ENCODE data around the gene AWAT2. TPM values are rescaled to one million over a fixed set of nuclear protein-coding genes. Genes with fewer than 3 reads are reported as not detected.

AWAT2 gene
- total RNA-seq, 1 donor: not detected

DNA sequence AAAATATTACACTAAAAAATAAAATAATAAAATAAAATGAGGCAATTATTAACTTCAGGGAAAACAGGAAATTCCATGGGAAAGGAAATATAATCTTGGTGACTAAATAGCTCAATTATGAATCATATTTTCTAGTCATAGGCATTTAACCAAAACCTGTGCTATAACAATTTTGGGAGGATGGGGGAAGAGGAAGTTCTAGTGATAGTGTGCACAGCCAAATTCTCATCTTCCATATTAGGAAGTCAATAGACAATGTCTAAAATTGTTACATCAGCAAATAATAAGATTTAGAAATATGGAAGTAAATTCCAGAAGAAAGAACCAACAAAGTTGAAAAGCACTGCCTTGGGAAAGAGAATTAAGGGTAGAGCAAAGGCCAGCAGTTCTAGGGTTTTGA lies 2.8 kb downstream of the AWAT2 start:
- H3K4me3 ChIP-seq (ENCODE audit: insufficient read depth, low read length): no peak overlapping the region
- no peaks in the 10 kb centered on the region for H3K27me3 ChIP-seq (ENCODE audit: insufficient read depth, low read length)
- TF ChIP-seq, protein P1, sequence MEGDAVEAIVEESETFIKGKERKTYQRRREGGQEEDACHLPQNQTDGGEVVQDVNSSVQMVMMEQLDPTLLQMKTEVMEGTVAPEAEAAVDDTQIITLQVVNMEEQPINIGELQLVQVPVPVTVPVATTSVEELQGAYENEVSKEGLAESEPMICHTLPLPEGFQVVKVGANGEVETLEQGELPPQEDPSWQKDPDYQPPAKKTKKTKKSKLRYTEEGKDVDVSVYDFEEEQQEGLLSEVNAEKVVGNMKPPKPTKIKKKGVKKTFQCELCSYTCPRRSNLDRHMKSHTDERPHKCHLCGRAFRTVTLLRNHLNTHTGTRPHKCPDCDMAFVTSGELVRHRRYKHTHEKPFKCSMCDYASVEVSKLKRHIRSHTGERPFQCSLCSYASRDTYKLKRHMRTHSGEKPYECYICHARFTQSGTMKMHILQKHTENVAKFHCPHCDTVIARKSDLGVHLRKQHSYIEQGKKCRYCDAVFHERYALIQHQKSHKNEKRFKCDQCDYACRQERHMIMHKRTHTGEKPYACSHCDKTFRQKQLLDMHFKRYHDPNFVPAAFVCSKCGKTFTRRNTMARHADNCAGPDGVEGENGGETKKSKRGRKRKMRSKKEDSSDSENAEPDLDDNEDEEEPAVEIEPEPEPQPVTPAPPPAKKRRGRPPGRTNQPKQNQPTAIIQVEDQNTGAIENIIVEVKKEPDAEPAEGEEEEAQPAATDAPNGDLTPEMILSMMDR (IDR thresholded peaks at IDR 0.05; ENCODE audit: extremely low read depth, low read depth, low read length): no peak
- H3K36me3 ChIP-seq (ENCODE audit: insufficient read depth, low read length): no peaks in the 10 kb centered on the region
- H4K20me1 ChIP-seq (ENCODE audit: insufficient read depth, low read length): no peaks in the 10 kb centered on the region
- no peaks in the 10 kb centered on the region for H3K4me1 ChIP-seq (ENCODE audit: insufficient read depth, low read length)
- H3K27ac ChIP-seq (ENCODE audit: low read depth, low read length): no peak overlapping the region
- DNase-seq (ENCODE audit: insufficient read length, low spot score, missing footprints): no peak
- H3K9me3 ChIP-seq (ENCODE audit: low read depth, low read length): no peaks in the 10 kb centered on the region
- no peaks in the 10 kb centered on the region for H3K79me2 ChIP-seq (ENCODE audit: insufficient read depth, low read length)
- H3K4me2 ChIP-seq (ENCODE audit: insufficient read depth, low read length): no peak overlapping the region
- H2AFZ ChIP-seq (ENCODE audit: low read length): peak overlapping the region; percentile 8

DNA sequence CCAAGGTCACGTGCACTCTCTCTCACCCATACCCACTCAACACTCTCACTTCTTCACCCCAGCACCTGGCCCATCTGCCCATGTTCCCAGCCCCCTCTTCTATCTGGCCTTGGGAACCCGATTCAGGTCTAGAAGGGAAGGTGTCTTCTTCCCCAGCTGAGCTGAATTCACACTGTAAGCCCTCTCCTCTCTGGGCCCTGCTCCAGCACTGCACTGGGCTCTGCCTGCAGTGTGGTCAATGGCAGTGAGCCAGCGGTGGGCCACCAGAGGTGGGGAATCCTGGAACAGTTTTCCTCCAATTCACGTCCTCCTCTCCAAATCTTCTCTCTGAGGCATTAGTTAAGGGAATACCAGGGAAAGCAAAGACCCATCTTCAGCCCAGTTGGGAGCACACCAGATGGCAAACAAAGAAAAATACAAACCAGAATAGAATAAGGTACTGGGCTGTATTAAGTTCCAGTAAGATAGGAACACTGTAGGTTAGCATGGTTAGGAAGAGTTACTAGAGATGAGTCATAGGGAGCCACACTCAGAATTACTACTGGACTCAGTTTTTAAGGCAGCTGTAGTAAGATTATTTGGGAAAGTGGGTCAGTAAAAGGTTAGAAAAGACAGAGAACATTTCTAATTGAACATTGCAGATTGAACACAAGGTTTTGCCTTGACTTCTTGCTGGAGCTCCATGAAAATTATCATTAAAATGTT lies 5.0 kb downstream of the AWAT2 start:
- DNase-seq (ENCODE audit: insufficient read length, low spot score, missing footprints): no peak
- H4K20me1 ChIP-seq (ENCODE audit: insufficient read depth, low read length): no peaks in the 10 kb centered on the region
- H3K27me3 ChIP-seq (ENCODE audit: insufficient read depth, low read length): no peaks in the 10 kb centered on the region
- TF ChIP-seq, protein P1 (IDR thresholded peaks at IDR 0.05; ENCODE audit: extremely low read depth, low read depth, low read length): no peak
- H3K79me2 ChIP-seq (ENCODE audit: insufficient read depth, low read length): no peaks in the 10 kb centered on the region
- no peaks in the 10 kb centered on the region for H3K9me3 ChIP-seq (ENCODE audit: low read depth, low read length)
- no peaks in the 10 kb centered on the region for H3K4me1 ChIP-seq (ENCODE audit: insufficient read depth, low read length)
- H3K36me3 ChIP-seq (ENCODE audit: insufficient read depth, low read length): no peaks in the 10 kb centered on the region
- no peak overlapping the region for H3K4me3 ChIP-seq (ENCODE audit: insufficient read depth, low read length)
- H2AFZ ChIP-seq (ENCODE audit: low read length): no peak overlapping the region
- H3K27ac ChIP-seq (ENCODE audit: low read depth, low read length): no peak overlapping the region
- H3K4me2 ChIP-seq (ENCODE audit: insufficient read depth, low read length): no peak overlapping the region

DNA sequence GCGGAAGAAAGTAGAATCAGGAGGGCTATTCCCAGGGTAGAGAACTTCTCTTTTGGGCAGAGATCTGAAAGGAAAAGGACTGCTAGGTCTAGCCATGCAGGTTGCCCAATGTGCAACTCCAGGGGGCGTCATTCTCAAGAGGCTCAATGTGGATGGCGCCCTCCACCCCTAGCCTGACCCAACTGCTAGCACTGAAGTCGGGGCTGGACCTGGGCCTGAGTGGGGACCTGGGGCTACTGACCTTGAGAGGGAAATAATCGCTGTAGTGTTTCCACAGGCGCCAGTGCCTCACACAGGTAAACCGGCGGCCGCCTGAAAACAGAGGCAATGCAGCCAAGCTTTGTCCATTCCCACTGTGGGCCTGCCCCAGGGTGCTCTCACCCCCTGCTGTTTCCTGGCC lies 6.1 kb downstream of the AWAT2 start:
- H3K4me2 ChIP-seq (ENCODE audit: insufficient read depth, low read length): no peak overlapping the region
- no peaks in the 10 kb centered on the region for H3K79me2 ChIP-seq (ENCODE audit: insufficient read depth, low read length)
- H3K9me3 ChIP-seq (ENCODE audit: low read depth, low read length): no peaks in the 10 kb centered on the region
- H4K20me1 ChIP-seq (ENCODE audit: insufficient read depth, low read length): no peaks in the 10 kb centered on the region
- no peaks in the 10 kb centered on the region for H3K27me3 ChIP-seq (ENCODE audit: insufficient read depth, low read length)
- no peak overlapping the region for H2AFZ ChIP-seq (ENCODE audit: low read length)
- H3K36me3 ChIP-seq (ENCODE audit: insufficient read depth, low read length): no peaks in the 10 kb centered on the region
- H3K27ac ChIP-seq (ENCODE audit: low read depth, low read length): no peak overlapping the region
- no peak for DNase-seq (ENCODE audit: insufficient read length, low spot score, missing footprints)
- H3K4me1 ChIP-seq (ENCODE audit: insufficient read depth, low read length): no peaks in the 10 kb centered on the region
- TF ChIP-seq, protein P1 (IDR thresholded peaks at IDR 0.05; ENCODE audit: extremely low read depth, low read depth, low read length): no peak
- no peak overlapping the region for H3K4me3 ChIP-seq (ENCODE audit: insufficient read depth, low read length)

DNA sequence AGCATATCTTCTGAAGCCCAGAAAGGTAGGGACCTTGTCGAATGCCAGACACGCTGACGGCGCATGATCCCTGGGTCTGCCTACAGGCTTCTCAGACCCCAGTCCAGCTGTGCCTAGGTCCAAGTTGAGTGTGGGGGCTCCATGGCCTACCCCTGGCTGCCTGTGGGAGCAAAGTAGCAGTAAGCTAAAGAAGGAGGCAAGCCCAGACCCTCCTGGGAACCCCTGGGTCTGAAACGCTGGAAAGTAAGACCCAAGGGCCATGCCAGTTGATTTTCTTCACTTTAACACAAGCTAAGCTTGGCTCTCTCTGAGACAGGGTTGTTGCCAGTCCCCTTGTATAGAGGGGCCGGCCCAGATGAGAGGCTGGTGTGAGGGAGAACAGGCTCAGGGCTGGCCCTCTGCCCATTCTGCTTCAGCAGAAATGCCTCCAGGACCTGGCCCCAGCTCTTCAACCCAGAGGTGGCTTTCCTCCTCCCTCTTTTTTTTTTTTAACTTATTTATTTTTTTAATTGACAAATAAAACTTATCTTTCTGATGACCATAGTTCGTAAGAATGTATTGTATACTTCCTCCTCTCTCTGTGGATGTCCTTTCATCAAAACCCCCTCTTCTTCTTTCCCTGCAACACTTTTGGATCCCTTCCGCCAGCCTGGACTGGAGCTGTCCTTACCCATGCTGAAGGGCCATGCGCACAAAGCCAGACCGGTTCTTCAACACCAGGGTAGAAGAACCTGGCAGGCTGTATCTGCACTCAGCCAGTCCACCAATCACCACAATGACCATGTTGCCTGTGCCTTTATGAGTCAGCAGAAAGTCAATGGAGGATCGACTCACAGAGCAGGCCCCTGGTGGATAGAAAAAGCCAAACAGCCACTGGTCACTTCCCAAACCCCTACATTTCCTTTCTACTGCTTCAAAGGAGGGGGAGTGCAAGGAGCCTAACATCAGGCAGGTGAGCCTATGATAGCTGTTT lies 7.1 kb downstream of the AWAT2 start:
- Histone ChIP-seq H3K36me3 (ENCODE audit: insufficient read depth, low read length) (no peaks in the 10 kb centered on the region), H3K4me3 (ENCODE audit: insufficient read depth, low read length) (no peak overlapping the region), H3K4me1 (ENCODE audit: insufficient read depth, low read length) (no peaks in the 10 kb centered on the region), H3K27me3 (ENCODE audit: insufficient read depth, low read length) (peaks cover 3% of the 10 kb centered on the region), H4K20me1 (ENCODE audit: insufficient read depth, low read length) (no peaks in the 10 kb centered on the region), H3K4me2 (ENCODE audit: insufficient read depth, low read length) (no peak overlapping the region), H3K27ac (ENCODE audit: low read depth, low read length) (no peak overlapping the region), H3K79me2 (ENCODE audit: insufficient read depth, low read length) (no peaks in the 10 kb centered on the region), H2AFZ (ENCODE audit: low read length) (no peak overlapping the region), H3K9me3 (ENCODE audit: low read depth, low read length) (no peaks in the 10 kb centered on the region)
- no peak for DNase-seq (ENCODE audit: insufficient read length, low spot score, missing footprints)
- TF ChIP-seq, protein P1 (IDR thresholded peaks at IDR 0.05; ENCODE audit: extremely low read depth, low read depth, low read length): no peak
